Motor neuron (in vitro differentiated cells): Measurements from ENCODE around the gene ARMC3. TPM values are rescaled to one million over a fixed set of nuclear protein-coding genes. Genes with fewer than 3 reads are reported as not detected.
"Not testable (repeated sequence)": the region's sequence is repeated elsewhere in the genome, so short reads cannot be mapped to it uniquely, and the experiment has no call there.

Source experiments
- ATAC-seq, 8 experiments: fragments of 200-7000 bp; cut with Tn5 transposase; replicated peaks in 6 of 8; 2 replicates each; pipeline ENCODE4 v1.8.0; 2021; ENCODE audit warnings: mild to moderate bottlenecking in 8 of 8, moderate library complexity in 8 of 8
- H3K27ac ChIP-seq, 2 donors: fragments of 250-450 bp; sonication (Bioruptor Pico); 2 replicates each; pipeline ENCODE4 v1.9.0; 2021; ENCODE audit warnings: antibody characterized with exemption in 2 of 2, mild to moderate bottlenecking in 2 of 2, moderate library complexity in 1 of 2
- H3K4me1 ChIP-seq, 2 donors: fragments of 250-450 bp; sonication (Bioruptor Pico); replicated peaks in 1 of 2; 2 replicates each; pipeline ENCODE4 v1.6.1; 2021; ENCODE audit warnings: antibody characterized with exemption in 2 of 2, mild to moderate bottlenecking in 2 of 2, moderate library complexity in 1 of 2
- H3K4me3 ChIP-seq, 5 donors: fragments of 250-450 bp; sonication (Bioruptor Pico); 2 replicates each; pipeline ENCODE4 v1.9.0; 2021; ENCODE audit warnings: antibody characterized with exemption in 5 of 5, mild to moderate bottlenecking in 5 of 5, moderate library complexity in 4 of 5
- WGBS, 10 experiments: fragments of 450-650 bp; shearing (Covaris generic); methylation state at CpG; one replicate each; pipeline ENCODE4 v1.0.0; 2022; 5-methylcytosine and 5-hydroxymethylcytosine counted together
- in situ Hi-C, 9 experiments: fragments of 400-800 bp; cut with MboI; loops; one replicate each; pipeline ENCODE4 v1.15.0; 2021; ENCODE audit warnings: low sequenced_read_pairs in 9 of 9, low pct_unique_long_range_greater_than_20kb in 2 of 9; ENCODE audit not compliant: unreplicated experiment in 9 of 9
- total RNA-seq, 8 experiments: library from RNA; unstranded; fragments of 300-600 nt; gene quantifications; 2 replicates each; pipeline versions ENCODE4 v1.2.3 to v1.2.4, GENCODE V29; 2022

Gene ARMC3
- total RNA-seq, 8 experiments from 2014 or later = 0.21 to 43.8 (median 0.92) TPM

DNA sequence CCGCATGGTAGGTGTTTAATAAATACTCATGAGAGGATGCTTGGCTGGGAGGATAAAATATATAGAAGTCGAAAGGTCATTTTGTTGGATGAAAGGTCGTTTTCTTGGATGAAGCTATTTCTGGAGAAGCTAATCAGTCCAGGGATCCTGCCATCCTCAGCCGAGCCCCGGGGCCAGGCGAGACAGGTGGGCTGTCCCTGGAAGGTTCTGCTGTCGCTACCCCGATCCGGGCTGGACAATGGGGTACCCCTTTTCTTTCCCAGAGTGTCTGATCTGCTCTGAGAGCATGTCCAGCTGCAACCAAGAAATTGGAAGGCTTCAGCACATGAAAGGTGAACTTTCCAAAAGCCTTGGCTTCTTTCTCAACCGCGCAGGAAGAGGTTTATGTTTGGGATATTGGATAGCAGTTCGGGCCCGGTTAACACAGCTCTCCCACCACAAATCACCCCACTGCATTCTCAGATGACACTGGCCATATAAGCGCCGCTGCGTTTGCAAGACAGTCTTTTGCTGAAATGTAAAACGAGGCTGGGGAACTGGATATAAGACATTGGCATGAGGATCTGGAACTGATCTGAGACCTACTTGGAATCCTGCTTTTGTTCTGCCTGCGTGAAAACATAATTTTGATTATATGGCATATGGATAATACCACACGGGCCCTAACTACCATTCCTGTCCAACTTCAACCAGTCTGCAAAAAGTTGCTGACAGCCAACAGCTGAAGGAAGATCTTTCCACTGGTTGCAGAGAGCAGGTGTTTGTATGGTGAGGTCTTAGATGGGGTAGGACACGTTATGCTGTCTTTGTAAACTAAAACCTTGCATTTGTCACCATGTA, 136.3 kb downstream of the ARMC3 start:
- peaks cover 20 to 22% of the 10 kb centered on the region in 2 donors for H3K4me1 ChIP-seq
- in situ Hi-C loops = no loop called here
- H3K4me3 ChIP-seq = no peak overlapping the region
- 53 to 100% (median 92%) methylated on average over 2 to 14 of the region's 20 CpGs; no CpG with 5 or more reads in 1 of the 10 experiments for WGBS, 10 experiments
- ATAC-seq = no peak
- H3K27ac ChIP-seq = no peak overlapping the region

DNA sequence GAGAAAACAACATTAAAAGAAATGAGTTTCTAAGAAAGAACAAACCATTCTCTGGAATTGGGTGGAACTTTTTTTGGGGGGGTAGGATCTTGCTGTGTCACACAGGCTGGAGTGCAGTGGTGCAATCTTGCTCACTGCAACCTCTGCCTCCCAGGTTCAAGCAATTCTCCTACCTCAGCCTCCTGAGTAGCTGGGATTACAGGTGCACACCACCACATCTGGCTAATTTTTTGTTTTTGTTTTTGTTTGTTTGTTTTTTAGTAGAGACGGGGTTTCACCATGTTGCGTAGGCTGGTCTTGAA, 136.9 kb downstream of the ARMC3 start:
- peaks cover 20 to 22% of the 10 kb centered on the region in 2 donors for H3K4me1 ChIP-seq
- in situ Hi-C loops, ATAC-seq, H3K4me3 ChIP-seq, H3K27ac ChIP-seq: not testable (repeated sequence)
- 92 to 100% (median 100%) methylated on average over 1 to 2 of the region's 2 CpGs; no CpG with 5 or more reads in 3 of the 10 experiments for WGBS, 10 experiments

DNA sequence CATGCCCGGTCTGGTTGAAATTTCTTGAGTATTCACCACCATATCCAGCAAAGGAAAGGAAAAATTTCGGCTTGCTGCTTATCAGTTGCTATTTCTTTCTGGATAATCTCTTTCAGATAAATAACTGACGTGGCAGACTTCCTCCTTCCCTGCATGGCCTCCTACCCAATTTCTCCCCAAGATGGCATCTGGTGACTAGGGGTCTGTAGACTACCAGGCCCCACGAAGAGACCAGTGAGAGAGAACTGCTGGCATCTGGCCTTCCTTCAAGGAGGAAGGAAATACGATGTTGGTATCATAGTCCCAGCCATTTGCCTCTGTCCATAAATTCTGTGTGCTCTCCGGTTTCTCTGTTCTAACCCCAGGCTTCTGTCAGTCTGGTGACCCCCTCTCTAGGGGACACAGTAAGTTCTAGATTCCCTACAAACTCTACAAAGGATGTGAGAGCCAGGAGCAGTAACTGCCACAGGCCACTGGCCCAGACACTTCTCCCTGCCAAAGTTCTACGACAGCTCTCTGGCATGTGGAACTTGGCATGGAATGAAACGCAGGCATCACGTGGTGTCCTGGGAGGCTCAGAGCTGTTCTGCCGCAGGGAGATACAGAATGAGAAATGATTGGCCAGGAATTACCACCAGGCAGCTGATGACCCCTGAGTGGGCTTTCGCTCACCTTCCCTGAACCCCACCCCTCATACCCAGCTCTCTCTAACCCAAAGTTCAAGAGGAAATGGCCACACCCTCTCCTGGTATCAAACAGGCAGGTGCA, 137.5 kb downstream of the ARMC3 start:
- ATAC-seq = peak in 3 of 8 experiments; percentile 36 to 69 (median 61)
- no peak overlapping the region for H3K27ac ChIP-seq
- in situ Hi-C loops = no loop called here
- 20 to 100% (median 94%) methylated on average over 1 to 9 of the region's 11 CpGs; no CpG with 5 or more reads in 1 of the 10 experiments for WGBS, 10 experiments
- H3K4me1 ChIP-seq = peaks cover 20 to 22% of the 10 kb centered on the region in 2 donors
- no peak overlapping the region for H3K4me3 ChIP-seq

GRCh38 chr10:23067337-23067736, 139.5 kb downstream of the ARMC3 start:
- WGBS, 10 experiments = 81 to 100% (median 87%) methylated on average over 1 to 6 of the region's 12 CpGs; no CpG with 5 or more reads in 5 of the 10 experiments
- in situ Hi-C loops = no loop called here
- H3K4me1 ChIP-seq = peaks cover 15 to 17% of the 10 kb centered on the region in 2 donors
- H3K27ac ChIP-seq = no peak overlapping the region
- H3K4me3 ChIP-seq = no peak overlapping the region
- ATAC-seq = no peak

DNA sequence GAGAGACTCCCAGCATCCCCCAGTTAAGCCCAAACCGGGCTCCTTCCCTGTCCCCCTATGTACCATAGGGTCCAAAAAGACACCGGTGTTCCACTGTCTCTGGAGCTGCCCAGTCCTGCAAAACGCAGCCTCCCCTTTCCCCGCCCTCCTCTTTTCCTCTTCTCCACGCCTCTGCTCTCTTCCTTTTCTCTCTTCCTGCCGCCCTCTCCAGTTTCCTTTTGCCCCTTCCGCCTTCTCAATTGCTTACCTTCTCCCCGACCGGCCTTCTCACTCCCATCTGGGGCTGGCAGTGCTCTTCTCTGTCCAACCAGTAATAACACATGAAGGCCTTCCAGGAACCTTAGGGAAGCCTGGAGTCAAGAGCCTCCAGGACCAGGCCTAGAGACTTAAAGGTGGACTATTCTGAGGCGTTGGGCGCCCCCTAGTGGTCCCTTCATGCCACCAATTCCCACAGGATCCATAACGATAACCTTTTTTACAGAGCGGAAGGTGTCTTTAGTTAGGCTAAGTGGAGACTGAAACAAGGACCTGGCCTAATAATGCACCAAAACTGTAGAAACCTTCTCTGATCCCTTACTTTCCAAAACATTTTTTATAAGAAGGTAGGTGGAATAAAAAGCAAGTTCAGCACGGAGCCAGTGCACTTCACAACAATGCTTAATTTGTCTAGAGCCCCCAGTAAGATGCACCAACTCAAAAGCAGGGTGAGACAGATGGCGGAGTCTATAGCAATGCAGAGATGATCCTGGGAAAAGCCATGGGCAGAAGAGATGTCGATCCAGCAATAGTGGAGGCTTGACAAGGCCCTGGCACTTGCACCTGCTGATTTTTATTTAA, 140.3 kb downstream of the ARMC3 start:
- peak; percentile 65 to 89 (median 77) for ATAC-seq
- 38 to 100% (median 53%) methylated on average over 2 to 12 of the region's 16 CpGs for WGBS, 10 experiments
- Histone ChIP-seq H3K4me1 (peaks cover 9 to 13% of the 10 kb centered on the region in 2 donors), H3K27ac (no peak overlapping the region), H3K4me3 (no peak overlapping the region)
- in situ Hi-C loops = no loop called here

DNA sequence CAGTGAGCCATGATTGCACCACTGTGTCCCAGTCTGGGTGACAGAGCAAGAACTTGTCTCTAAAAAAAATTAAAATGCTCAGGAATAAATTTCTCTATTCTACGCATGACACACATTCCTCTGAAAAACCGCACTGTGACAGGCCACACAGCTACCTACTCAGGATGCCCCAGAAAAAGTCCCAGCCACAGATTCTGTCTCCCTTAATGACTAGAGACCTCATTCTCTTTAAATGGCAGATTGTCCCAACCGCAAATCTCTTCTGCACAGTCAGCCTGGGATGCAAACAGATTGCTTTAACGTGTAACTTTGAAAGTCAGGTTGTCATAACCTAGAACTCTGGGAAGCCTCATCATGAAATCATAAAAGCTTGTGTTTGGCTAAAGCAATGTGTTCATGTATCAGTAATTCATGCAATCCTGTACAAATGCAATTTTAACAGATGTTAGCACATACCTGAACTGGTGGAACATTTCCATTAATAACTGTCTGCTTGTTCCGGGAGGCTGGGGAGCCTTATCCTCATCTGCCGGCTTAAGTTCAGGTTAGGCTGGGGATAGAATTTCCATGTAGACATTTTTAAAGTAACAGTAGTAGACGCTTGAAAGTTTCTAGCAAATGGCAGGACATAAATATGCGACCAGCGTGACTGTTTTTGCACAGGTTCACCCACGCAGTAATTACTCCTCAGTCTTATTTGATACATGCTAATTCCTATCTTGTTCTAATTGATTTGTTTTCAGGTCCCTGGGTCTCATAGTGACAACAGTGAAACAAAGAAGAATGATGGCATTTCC, 141.4 kb downstream of the ARMC3 start:
- Histone ChIP-seq H3K4me1 (peaks cover 0 to 5% of the 10 kb centered on the region in 2 donors), H3K27ac (no peak overlapping the region), H3K4me3 (no peak overlapping the region)
- 47 to 100% (median 89%) methylated on average over 1 to 9 of the region's 10 CpGs for WGBS, 10 experiments
- ATAC-seq = no peak
- in situ Hi-C loops = no loop called here

DNA sequence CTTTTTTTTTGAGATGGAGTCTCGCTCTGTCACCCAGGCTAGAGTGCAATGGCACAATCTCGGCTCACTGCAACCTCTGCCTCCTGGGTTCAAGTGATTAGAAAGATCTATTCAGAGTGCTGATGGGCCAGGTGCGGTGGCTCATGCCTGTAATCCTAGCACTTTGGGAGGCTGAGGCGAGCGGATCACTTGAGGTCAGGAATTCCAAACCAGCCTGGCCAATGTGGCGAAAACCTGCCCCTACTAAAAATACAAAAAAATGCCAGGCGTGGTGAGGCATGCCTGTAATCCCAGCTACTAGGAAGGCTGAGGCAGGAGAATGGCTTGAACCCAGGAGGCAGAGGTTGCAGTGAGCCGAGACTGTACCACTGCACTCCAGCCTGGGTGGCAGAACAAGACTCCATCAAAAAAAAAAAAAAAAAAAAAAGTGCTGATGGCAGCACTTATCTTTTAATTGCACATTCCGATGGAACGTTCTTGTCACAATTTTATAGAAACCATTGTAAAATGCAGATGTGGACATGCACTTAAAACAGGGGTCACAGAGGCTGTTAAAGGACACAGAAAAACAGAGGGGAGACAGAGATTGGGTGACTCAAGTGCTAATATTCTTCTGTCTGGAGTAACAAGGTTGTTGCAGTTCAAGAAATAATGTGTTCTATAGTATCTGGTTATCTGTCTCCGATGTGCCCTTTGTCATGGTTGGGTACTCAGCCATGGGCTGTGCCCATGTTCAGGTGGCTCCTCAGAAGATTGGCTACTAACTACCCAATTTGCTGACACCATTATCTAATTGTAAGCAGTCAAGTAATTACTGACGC, 142.4 kb downstream of the ARMC3 start:
- ATAC-seq, H3K27ac ChIP-seq, H3K4me1 ChIP-seq, in situ Hi-C loops, H3K4me3 ChIP-seq: not testable (repeated sequence)
- 59 to 100% (median 89%) methylated on average over 1 to 11 of the region's 12 CpGs; no CpG with 5 or more reads in 1 of the 10 experiments for WGBS, 10 experiments

GRCh38 chr10:23070913-23071218, 143.0 kb downstream of the ARMC3 start:
- Histone ChIP-seq H3K27ac (no peak overlapping the region), H3K4me3 (no peak overlapping the region), H3K4me1 (peaks cover 0 to 5% of the 10 kb centered on the region in 2 donors)
- ATAC-seq = no peak
- WGBS, 10 experiments = 81 to 100% (median 97%) methylated on average over 2 to 3 of the region's 3 CpGs; no CpG with 5 or more reads in 4 of the 10 experiments
- in situ Hi-C loops = no loop called here

GRCh38 chr10:23072593-23072992, 144.7 kb downstream of the ARMC3 start:
- H3K4me3 ChIP-seq = not testable (repeated sequence)
- 11 to 100% (median 83%) methylated on average over 1 to 3 of the region's 3 CpGs; no CpG with 5 or more reads in 1 of the 10 experiments for WGBS, 10 experiments

DNA sequence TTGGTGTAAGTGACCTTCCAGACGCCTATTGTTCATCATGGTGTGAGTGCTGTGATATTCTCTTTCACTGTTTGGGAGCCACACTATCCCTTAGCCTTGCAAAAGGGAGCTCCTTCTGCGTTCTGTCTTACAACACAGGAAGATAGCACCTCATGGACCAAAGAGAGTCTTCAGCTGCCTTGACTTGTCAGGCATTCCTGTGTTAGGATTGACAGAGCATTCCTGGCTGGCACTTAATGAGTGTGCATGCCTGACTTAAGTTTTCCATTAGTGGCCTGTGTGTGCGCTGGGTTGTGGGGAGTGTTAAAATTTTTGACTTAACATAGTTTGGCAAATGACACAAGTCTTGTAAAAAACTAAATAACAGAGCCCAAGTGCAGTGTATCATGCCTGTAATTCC, 145.7 kb downstream of the ARMC3 start:
- ATAC-seq = no peak
- H3K4me1 ChIP-seq = peaks cover 0 to 5% of the 10 kb centered on the region in 2 donors
- no peak overlapping the region for H3K27ac ChIP-seq
- in situ Hi-C loops = no loop called here
- WGBS, 10 experiments = 0 to 95% (median 55%) methylated on average over 1 to 3 of the region's 3 CpGs; no CpG with 5 or more reads in 4 of the 10 experiments
- no peak overlapping the region for H3K4me3 ChIP-seq

More at GRCh38 chr10:23072593-23072992, 144.7 kb downstream of the ARMC3 start:
- ATAC-seq, H3K4me1 ChIP-seq, in situ Hi-C loops, H3K27ac ChIP-seq: not testable (repeated sequence)

DNA sequence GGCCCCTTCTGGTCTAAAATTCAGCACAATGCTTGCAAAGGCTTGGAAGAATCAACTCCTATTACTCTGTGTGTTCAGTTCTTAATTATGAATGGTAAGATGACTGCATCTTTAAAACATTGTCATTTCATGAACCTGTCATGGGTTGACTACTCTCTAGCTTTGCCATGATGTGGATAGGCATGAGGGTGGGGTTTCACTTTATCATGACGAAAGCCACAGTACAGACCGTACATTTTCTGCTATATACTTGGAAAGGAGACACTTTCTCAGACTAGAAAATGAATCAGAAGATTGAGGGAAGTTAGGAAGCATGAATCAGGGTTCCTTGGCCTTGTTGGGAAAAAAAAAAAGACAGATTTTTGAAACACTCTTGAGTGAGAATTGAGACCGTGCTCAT, 147.8 kb downstream of the ARMC3 start:
- in situ Hi-C loops = no loop called here
- 40 to 100% (median 92%) methylated on average over 1 to 3 of the region's 3 CpGs; no CpG with 5 or more reads in 3 of the 10 experiments for WGBS, 10 experiments
- Histone ChIP-seq H3K4me1 (peaks cover 0 to 1% of the 10 kb centered on the region in 2 donors), H3K27ac (no peak overlapping the region), H3K4me3 (no peak overlapping the region)
- ATAC-seq = no peak
